Measurements from ENCODE around the gene DCXR.

The DCXR gene

DNA sequence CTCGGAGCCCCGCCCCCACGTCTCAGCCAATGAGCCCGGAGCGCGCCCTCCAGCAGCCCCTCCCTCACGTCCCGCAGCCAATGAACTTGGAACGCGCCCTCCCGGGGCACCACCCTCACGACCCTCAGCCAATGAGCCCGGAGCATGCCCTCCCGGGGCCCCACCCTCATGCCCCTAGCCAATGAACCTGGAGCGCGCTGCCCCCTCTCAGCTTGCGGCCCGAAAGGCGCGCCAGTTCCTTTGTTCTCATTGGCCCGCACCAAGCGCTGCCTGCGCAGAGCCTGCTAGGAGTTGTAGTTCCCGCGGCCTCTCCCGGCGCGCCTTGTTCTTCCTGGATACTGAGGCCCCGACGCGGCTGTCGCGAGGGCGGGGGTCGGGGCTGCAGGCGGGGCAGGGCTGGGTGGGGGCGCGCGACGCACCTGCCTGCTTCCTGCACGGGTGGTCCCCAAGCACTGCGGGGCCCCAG, 14.5 kb downstream of the DCXR start, which contains the start of gene LRRC45:
Gene LRRC45, plus strand, starts transcription at position 325 of the 466 bp plus-strand sequence. CDS start 339 bp downstream, outside the sequence.
- DNase-seq (ENCODE audit: low spot score), result peak; percentile 94

- DNase-seq (ENCODE audit: low spot score), result no peak
Observed at GRCh38 chr17:82022310-82022980, 15.1 kb downstream of the DCXR start, which contains the start of gene CENPX. CENPX (minus strand) TSS chr17:82022878; CDS start chr17:82022861, 17 bp downstream.

- no peak for DNase-seq (ENCODE audit: low spot score)
Observed at GRCh38 chr17:82021900-82022309, 15.6 kb downstream of the DCXR start.

DNA sequence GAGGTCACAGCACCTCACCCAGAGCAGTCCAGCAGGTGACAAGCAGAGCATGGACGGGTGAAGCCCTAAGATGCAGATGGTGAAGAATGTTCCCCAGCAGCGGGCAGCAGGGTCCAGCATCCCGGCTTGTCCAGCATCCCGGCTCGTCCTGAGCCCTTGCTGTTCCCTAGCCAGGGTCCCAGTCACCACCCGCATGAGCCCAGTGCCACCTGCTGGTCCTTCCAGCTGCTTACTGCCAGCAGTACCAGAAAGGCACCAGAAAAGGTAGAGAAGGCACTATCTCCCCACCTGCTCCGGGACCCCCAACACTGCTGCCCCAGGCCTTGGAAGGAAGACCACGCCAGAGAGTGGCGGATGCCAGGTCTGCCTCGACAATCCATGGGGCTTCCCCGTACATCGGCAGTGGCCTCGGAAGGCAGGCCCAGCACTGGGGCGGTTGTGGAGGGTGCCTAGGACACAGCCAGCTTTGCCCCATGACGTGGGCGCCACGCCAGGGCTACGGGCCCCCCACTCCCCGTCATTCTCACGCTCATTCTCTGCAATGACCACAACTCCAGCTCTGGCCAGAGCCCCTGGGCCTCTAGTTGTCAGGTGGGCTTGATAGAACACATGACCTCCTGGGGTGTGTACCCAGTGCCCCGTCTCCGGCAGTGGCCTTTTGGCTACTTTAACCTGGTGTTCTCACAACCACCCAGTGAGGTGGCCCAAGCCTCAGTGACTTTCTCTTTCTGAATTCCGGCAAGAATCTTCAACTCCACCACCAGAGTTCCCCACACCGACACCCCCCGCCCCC, 16.2 kb downstream of the DCXR start:
- DNase-seq (ENCODE audit: low spot score), result no peak

DNA sequence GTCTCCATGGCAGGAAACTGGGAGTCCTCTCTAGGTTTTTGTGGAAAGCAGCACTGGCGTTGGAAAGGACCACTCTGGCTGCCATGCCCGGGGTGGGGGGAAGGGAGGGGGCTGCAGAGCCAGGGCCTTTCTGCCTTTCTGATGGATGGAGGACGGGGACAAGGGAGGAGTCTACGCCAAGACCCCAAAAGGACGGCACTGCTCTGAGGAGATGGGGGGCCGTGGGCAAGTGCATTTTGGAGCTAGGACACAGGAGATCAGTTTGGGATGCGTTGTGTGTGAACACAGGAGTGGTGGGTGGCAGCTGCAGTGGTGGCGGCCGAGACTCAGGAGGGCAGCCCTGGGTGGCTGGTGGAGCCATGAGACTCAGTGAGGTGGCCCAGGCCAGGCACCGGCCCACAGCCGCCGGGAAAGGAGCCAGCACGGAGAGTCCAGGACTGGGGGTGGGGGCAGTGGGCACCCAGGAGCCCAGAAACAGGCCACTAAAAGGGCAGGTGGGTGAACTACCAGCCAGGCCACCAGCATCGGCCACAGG, 16.9 kb downstream of the DCXR start:
- no peak for DNase-seq (ENCODE audit: low spot score)

DNA sequence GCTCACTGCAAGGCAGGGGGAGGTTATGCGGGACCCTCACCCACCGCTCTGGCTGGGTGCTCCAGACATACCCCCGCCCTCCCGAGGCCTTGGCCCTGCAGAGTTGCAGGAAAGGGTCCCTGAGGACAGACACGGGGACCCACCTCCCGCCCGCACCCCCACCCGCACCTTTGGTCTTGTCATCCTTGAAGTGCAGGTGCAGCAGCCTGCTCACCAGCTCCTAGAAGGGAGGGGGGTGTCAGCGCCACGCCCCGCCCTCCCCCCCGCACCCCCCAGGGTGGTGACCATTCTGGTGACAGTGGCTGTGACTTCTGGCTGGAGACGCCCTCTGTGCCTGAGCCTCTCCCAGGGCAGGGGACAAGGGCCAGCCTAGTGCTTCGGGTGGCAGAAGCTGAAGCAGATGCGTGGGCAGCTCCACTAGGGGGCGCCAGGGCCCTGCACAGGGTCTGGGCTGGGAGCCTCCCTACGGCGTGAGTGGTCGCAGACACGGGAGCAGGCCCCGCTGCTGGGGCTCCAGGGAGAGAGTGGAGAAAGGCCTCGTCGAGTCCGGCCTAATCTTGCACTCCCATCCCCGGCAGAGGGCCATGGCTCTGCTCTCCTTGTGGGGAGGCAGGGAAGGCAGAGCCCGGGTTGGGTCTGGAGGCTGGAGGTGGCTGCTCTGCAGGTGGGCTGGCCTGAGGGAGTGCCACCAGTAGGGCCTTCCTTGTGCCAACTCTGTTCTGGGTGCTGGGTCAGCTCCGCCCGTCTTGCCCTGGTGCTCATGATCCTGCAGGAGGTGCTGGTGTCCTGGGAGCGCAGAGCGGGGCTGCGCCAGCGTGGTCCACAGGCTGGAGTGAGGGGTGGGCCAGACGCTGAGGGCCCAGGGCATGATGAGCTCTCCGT, 17.6 kb downstream of the DCXR start:
- no peak for DNase-seq (ENCODE audit: low spot score)

DNA sequence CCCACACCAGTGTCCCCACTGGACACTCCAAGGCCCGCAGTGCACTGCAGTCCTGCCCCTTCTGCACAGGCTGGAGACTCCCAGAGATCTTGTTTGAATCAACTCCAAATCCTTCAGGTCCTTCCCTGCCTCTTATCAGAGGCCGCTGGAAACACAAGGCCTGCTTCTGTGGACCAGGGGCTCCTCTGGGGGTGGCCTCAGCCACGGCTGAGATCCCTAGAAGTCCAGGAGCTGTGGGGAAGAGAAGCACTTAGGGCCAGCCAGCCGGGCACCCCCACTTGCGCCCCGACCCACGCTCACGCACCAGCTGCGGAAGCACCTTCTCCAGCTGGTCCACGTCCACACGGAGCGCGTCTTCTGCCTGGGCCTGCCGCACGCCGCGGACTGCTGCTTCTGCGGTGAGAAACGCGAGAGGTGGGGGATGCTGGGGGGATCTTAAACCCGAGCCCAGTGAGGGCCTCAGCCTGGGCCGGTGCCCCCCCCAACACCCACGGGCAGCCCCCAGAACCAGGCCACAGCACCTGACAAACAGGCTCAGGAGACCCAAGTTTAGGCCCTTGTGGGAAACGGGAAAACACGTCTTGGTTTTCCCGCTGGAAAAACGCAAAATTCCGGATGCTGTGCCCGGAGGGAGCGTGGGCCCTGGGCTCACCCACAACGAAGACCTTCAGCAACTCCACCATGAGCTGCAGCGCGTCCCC, 18.4 kb downstream of the DCXR start:
- DNase-seq (ENCODE audit: low spot score), result no peak

- no peak for DNase-seq (ENCODE audit: low spot score)
Observed at GRCh38 chr17:82018152-82018988, 19.1 kb downstream of the DCXR start.

DNA sequence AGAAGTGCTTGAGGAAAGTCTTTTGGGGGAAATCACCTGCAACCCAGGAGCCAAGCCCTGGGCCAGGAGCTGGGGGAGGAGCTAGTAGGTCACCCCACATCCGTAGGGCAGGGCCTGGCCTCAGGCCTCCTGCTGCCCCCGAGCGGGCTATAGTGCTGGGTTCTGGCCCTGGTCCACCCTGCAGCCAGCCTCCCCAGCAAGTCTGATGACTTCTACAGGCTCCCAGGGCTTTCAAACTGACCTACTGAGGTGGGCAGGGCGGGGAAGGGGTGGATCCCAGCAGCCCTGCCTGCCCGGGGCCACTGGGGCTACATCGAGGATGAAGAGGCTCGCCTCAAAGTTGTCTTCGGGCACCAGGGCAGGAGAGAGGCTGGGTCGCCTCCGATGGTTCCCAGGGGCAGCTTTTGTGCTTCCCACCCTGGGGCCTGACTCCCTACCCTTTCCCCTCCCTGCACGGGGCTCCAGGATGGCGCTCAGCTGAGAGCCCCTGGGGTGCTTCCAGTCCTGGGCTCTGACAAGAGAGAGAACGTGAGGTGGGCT, 19.8 kb downstream of the DCXR start:
- no peak for DNase-seq (ENCODE audit: low spot score)

- DNase-seq (ENCODE audit: low spot score), result no peak
Observed at GRCh38 chr17:82016875-82017459, 20.5 kb downstream of the DCXR start.

- DNase-seq (ENCODE audit: low spot score), result no peak
Observed at GRCh38 chr17:82016061-82016874, 21.2 kb downstream of the DCXR start.

- no peak for DNase-seq (ENCODE audit: low spot score)
Observed at GRCh38 chr17:82015311-82015971, 22.1 kb downstream of the DCXR start.

DNA sequence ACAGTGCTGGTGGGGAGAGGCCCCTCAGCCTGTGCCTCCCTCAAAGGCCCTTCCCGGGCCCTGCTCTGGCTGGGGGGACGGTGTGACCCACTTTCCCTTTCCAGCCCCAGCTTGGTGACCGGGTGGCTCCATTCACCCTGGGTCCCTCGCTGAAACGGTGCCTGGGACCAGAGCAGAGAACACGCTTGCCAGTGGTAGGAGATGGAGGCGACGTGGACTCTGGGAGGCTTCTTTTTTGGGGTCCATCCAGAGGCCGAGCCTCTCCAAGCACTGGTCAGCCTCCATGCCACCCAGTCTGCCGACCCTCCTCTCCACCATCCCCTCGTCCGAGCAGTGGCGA, 22.6 kb downstream of the DCXR start:
- no peak for DNase-seq (ENCODE audit: low spot score)

GRCh38 chr17:82014432-82014831, 23.1 kb downstream of the DCXR start:
- no peak for DNase-seq (ENCODE audit: low spot score)

GRCh38 chr17:82013772-82014321, 23.6 kb downstream of the DCXR start:
- no peak for DNase-seq (ENCODE audit: low spot score)

DNA sequence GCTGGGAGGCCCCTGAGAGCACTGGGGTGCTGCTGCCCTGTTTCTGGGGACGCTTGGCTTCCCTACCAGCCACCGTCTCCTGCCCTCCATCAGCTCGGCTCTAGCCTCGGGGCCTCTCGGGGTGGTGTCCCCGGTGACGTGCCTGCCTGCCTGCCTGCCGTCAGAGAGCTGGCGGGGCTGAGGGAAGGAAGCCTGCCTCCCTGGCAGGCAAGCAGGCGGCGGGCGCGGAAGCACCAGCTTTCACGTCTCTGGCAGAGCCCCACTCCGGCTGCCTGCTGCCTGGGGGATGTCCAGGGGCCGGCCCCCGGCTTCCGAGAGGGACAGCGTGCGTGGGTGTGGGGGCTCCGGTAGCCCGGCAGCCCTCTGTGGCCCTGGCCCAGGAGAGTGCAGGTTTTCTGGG, 24.2 kb downstream of the DCXR start:
- no peak for DNase-seq (ENCODE audit: low spot score)

DNA sequence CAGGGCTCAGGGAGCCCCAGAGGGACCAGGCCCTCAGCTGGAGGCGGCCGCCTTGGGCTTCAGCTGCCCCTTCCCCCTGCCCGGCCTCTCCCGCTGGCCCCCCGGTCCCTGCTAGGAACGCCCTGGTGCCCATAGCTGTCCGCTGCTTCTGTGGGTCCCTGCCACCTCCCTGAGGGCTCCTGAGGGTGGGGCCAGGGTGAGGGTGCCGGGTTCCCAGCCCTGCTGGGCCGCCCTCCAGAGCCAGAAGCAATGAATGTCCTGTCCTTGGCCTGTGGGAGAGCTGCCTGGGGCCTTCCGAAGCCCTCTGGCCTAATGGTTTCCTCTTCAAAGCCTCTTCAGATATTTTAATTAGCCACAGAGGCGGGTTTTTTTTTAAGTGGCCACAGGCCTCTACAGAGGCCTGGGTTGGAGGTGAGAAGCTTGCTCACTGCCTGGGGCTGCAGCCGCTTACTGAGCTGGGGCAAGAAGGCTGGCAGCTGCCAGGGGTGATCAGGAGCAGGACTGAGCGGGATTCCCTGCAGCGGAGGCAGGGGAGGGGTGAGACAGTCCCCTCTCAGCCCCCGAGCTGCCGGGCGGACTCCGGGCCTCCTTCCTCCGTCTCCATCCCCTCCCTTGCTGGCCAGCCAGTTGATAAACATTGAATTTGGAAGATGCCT, 24.7 kb downstream of the DCXR start:
- DNase-seq (ENCODE audit: low spot score), result no peak

DNA sequence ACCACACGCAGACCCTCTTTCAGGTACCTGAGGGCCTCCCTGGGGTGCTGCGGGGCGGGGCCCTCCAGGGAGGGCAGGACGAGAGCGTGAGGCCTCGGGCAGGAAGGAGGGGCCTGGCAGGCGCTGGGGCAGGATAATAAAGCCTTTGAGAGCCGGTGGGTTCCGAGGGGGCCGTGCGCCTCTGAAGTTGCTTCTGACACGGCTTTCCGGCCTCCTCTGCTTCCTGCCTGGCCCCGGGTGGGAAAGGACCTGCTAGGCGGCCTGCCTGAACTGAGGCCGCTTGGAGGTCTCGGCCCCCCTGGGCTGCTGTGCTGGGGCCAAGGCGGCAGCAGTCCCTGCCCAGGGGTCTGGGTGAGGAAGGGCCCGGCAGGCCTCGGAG, 25.2 kb downstream of the DCXR start:
- no peak for DNase-seq (ENCODE audit: low spot score)
